Osteocyte (in vitro differentiated cells): ENCODE measurements around the gene CKM. TPM values are rescaled to one million over a fixed set of nuclear protein-coding genes. Genes with fewer than 3 reads are reported as not detected.

Experiments
- DNase-seq: peaks from one replicate; pipeline ENCODE4 v3.0.0; 2021; ENCODE audit warnings: mixed read lengths; ENCODE audit not compliant: unreplicated experiment; ENCODE audit errors: extremely low spot score
- H3K27ac Mint-ChIP-seq: one replicate; pipeline ENCODE4 v1.8.0; 2021; ENCODE audit warnings: mild to moderate bottlenecking, mixed read lengths; ENCODE audit not compliant: unreplicated experiment
- H3K27me3 Mint-ChIP-seq: one replicate; pipeline ENCODE4 v1.8.0; 2021; ENCODE audit warnings: mixed read lengths; ENCODE audit not compliant: unreplicated experiment
- H3K36me3 Mint-ChIP-seq: one replicate; pipeline ENCODE4 v1.8.0; 2021; ENCODE audit warnings: mixed read lengths; ENCODE audit not compliant: unreplicated experiment
- H3K4me1 Mint-ChIP-seq: one replicate; pipeline ENCODE4 v1.8.0; 2021; ENCODE audit warnings: mixed read lengths; ENCODE audit not compliant: unreplicated experiment
- H3K4me3 Mint-ChIP-seq: one replicate; pipeline ENCODE4 v1.8.0; 2021; ENCODE audit warnings: mild to moderate bottlenecking, moderate library complexity, mixed read lengths; ENCODE audit not compliant: unreplicated experiment
- H3K9me3 Mint-ChIP-seq: one replicate; pipeline ENCODE4 v1.8.0; 2021; ENCODE audit warnings: mixed read lengths; ENCODE audit not compliant: unreplicated experiment
- total RNA-seq: library from RNA; stranded (reverse); gene quantifications from 2 replicates; pipeline ENCODE4 v1.2.1, GENCODE V29; 2021
- TF ChIP-seq, protein P1 (sequence below): fragments of 200-600 bp; sonication (generic); IDR thresholded peaks from 2 replicates; pipeline ENCODE4 v1.5.0; 2021; ENCODE audit warnings: antibody characterized with exemption, mild to moderate bottlenecking, moderate library complexity

CKM gene
- total RNA-seq, 1 donor from 2014 or later = not detected

GRCh38 chr19:45307361-45307760, 15.3 kb downstream of the CKM start:
- Mint-ChIP-seq H3K9me3 (no peaks in the 10 kb centered on the region), H3K27ac (no peak overlapping the region), H3K4me1 (no peaks in the 10 kb centered on the region), H3K4me3 (no peak overlapping the region), H3K36me3 (peaks cover 4% of the 10 kb centered on the region), H3K27me3 (no peaks in the 10 kb centered on the region)
- TF ChIP-seq, protein P1, sequence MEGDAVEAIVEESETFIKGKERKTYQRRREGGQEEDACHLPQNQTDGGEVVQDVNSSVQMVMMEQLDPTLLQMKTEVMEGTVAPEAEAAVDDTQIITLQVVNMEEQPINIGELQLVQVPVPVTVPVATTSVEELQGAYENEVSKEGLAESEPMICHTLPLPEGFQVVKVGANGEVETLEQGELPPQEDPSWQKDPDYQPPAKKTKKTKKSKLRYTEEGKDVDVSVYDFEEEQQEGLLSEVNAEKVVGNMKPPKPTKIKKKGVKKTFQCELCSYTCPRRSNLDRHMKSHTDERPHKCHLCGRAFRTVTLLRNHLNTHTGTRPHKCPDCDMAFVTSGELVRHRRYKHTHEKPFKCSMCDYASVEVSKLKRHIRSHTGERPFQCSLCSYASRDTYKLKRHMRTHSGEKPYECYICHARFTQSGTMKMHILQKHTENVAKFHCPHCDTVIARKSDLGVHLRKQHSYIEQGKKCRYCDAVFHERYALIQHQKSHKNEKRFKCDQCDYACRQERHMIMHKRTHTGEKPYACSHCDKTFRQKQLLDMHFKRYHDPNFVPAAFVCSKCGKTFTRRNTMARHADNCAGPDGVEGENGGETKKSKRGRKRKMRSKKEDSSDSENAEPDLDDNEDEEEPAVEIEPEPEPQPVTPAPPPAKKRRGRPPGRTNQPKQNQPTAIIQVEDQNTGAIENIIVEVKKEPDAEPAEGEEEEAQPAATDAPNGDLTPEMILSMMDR = no peak
- no peak for DNase-seq

DNA sequence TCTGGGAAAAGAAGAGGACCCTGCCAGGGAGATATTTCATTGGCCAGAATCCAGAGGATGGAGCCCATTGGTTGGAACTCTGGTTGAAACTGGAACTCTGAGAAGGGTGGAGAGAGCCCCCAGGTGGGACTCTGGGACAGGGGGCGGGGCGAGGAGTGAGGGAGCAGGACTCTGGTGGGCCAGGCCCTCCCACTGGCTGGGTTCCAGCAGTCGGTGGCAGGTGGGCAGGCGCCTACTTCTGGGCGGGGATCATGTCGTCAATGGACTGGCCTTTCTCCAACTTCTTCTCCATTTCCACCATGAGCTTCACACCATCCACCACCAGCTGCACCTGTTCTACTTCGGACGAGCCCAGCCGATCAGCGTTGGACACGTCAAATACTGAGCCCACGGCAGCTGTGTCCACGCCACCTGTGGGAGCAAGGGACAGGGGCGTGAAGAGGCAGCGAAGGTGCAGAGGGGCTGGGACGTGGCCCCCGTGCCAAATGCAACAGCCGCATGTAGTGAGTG, 16.1 kb downstream of the CKM start:
- DNase-seq = no peak
- H3K27ac Mint-ChIP-seq = no peak overlapping the region
- no peaks in the 10 kb centered on the region for H3K9me3 Mint-ChIP-seq
- TF ChIP-seq, protein P1 = no peak
- no peak overlapping the region for H3K4me3 Mint-ChIP-seq
- peaks cover 7% of the 10 kb centered on the region for H3K36me3 Mint-ChIP-seq
- H3K4me1 Mint-ChIP-seq = no peaks in the 10 kb centered on the region
- H3K27me3 Mint-ChIP-seq = no peaks in the 10 kb centered on the region

DNA sequence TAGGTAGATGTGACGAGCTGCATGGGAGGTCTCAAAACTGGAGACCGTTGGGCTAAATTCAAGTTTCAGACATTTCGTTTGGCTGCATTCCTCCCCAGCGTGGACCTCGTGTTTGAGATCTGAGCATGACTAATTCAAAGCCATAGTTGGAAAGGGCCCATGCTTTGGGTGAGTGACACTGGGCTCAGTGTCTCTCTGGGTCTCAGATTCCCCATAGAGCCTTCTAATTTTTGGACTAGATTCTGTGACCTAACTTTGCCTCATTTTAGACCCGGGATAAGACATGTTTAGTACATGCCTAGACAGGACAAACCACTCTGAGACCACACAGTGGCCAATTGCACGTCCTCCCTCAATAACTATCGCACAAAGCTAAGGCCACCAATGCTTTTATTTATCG, 16.6 kb downstream of the CKM start:
- DNase-seq = no peak
- TF ChIP-seq, protein P1 = no peak
- no peak overlapping the region for H3K27ac Mint-ChIP-seq

DNA sequence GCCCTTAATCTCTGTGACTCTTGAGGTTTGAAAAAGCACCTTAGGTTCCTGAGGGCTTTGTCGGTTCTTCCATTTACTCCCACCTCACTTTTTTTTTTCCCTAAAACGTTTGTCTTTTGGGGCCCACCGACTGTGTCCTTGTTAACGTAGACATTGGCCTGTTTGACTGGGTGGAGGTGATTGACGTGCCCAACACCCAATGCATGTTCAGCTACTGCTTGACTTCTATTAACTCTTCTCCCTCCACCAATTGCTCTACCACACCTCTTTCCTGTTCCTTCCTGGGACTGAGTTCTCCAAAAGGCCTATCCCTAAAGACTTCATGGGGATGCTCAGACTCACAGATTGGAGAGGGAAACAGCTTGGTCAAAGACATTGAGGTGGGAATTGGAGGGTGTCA, 17.3 kb downstream of the CKM start:
- Mint-ChIP-seq H3K4me3 (no peak overlapping the region), H3K4me1 (no peaks in the 10 kb centered on the region), H3K27ac (no peak overlapping the region), H3K36me3 (peaks cover 11% of the 10 kb centered on the region), H3K27me3 (no peaks in the 10 kb centered on the region), H3K9me3 (no peaks in the 10 kb centered on the region)
- no peak for DNase-seq
- TF ChIP-seq, protein P1 = no peak

More for the DNA sequence above, 16.6 kb downstream of the CKM start:
- H3K27me3 Mint-ChIP-seq = no peaks in the 10 kb centered on the region
- H3K4me1 Mint-ChIP-seq = no peaks in the 10 kb centered on the region
- no peak overlapping the region for H3K4me3 Mint-ChIP-seq
- H3K36me3 Mint-ChIP-seq = peaks cover 7% of the 10 kb centered on the region
- H3K9me3 Mint-ChIP-seq = no peaks in the 10 kb centered on the region

DNA sequence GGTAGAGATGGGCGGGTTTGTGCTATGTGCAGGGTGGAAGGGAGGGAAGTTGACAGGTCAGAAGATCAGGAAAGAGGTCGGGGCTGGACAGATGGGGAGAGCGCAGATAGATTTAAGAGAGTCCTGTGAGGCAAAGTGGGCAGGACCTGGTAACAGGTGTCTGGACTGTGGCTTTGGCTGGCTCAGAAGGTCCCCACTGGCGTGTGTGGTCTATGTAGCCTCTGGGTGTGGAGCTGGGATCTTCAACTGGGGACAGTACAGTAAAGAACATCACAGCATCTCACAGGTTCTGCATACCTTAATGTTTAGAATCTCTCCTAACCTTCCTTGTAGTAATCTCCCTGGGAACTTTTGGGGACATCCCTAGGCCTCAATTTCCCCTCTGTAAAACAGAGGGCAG, 17.7 kb downstream of the CKM start:
- H3K27me3 Mint-ChIP-seq = no peaks in the 10 kb centered on the region
- DNase-seq = no peak
- H3K9me3 Mint-ChIP-seq = no peaks in the 10 kb centered on the region
- H3K36me3 Mint-ChIP-seq = peaks cover 14% of the 10 kb centered on the region
- no peak overlapping the region for H3K4me3 Mint-ChIP-seq
- H3K27ac Mint-ChIP-seq = no peak overlapping the region
- TF ChIP-seq, protein P1 = no peak
- no peaks in the 10 kb centered on the region for H3K4me1 Mint-ChIP-seq
